HG02798 (cell line): Measurements from ENCODE around the gene HLA-DPA1.
"Not testable (repeated sequence)": the region's sequence is repeated elsewhere in the genome, so short reads cannot be mapped to it uniquely, and the experiment has no call there.

Experiments used
- ATAC-seq: cut with Tn5 transposase; IDR thresholded peaks from one replicate; pipeline ENCODE4 v1.9.1; 2021; ENCODE audit warnings: mild to moderate bottlenecking; ENCODE audit not compliant: unreplicated experiment, poor library complexity

The HLA-DPA1 gene

GRCh38 chr6:33066917-33067521 lies 6.4 kb downstream of the HLA-DPA1 start:
- no peak for ATAC-seq

- no peak for ATAC-seq
Observed at GRCh38 chr6:33065312-33065711, 8.1 kb downstream of the HLA-DPA1 start.

- ATAC-seq: no peak
Observed at GRCh38 chr6:33064723-33065122, 8.7 kb downstream of the HLA-DPA1 start.

DNA sequence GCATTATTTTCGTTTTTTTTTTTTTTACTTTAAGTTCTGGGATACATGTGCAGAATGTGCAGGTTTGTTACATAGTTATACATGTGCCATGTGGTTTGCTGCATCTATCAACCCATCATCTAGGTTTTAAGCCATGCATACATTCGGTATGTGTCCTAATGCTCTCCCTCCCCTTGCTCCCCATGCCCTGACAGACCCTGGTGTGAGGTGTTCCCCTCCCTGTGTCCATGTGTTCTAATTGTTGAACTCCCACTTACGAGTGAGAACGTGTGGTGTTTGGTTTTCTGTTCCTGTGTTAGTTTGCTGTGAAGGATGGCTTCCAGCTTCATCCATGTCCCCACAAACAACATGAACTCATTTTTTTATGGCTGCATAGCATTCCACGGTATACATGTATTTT lies 10.0 kb downstream of the HLA-DPA1 start:
- ATAC-seq: not testable (repeated sequence)

GRCh38 chr6:33061987-33062386 lies 11.5 kb downstream of the HLA-DPA1 start:
- no peak for ATAC-seq

- no peak for ATAC-seq
Observed at GRCh38 chr6:33057222-33058150, 16.0 kb downstream of the HLA-DPA1 start.

DNA sequence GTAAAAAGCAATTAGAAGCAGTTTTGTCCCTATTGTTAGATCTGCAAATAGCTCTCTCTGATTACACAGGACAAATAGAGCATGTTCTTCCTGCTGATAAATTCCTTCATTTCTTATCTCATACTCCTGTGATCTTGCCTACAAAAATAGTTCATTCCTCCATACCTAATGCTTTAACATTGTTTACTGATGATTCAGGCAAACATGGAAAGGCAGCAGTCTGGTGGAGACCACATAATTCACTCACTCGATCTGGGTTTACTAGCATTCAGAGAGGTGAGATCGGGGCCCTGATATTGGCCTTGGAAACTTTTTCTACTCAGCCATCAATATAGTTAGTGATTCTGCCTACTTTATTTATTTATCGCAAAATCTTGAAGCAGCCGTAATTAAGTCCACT lies 20.2 kb downstream of the HLA-DPA1 start:
- ATAC-seq: no peak

GRCh38 chr6:33052627-33053026 lies 20.8 kb downstream of the HLA-DPA1 start:
- ATAC-seq: no peak

GRCh38 chr6:33050014-33050810 lies 23.2 kb downstream of the HLA-DPA1 start:
- no peak for ATAC-seq

DNA sequence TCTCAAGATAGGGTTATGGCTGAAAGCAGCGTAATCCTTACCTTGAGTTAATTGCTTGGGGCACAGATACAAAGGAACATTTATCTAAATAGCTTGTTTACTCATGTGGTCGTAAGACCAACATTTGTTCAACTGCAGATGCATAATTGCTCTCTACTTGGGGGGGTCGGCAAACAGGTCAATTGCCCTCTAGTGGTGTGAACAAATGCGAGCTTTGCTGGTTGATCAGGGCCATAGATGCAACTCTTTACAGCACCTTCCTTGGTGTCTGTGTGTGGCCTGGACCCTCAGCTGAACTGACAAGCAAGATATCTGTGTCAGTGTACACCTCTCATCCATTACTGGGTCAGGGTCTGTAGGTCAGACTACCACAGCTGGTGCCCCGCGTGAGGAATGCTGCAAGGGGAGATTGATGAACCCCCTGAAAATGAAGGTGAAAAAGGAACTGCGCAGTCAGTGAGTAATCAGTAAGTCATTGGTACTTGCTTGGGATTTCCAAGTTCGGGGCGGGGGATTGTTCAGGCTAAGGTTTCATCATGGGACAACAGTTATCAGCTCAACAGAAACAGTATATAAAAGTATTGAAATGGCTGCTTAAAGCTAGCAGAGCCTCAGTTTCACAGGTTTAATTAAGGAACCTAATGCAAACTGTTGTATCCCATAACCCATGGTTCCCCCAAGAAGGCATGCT lies 24.0 kb downstream of the HLA-DPA1 start:
- ATAC-seq: no peak

GRCh38 chr6:33040157-33040556 lies 33.3 kb downstream of the HLA-DPA1 start:
- ATAC-seq: no peak

GRCh38 chr6:33036535-33036934 lies 36.9 kb downstream of the HLA-DPA1 start:
- ATAC-seq: no peak

GRCh38 chr6:33034554-33034953 lies 38.9 kb downstream of the HLA-DPA1 start:
- ATAC-seq: no peak

GRCh38 chr6:33030245-33030644 lies 43.2 kb downstream of the HLA-DPA1 start:
- no peak for ATAC-seq

- peak; percentile 79 for ATAC-seq
Observed at GRCh38 chr6:33029328-33030184, 43.9 kb downstream of the HLA-DPA1 start.

- peak; percentile 6 for ATAC-seq
Observed at GRCh38 chr6:33028220-33028849, 45.1 kb downstream of the HLA-DPA1 start.

- ATAC-seq: no peak
Observed at GRCh38 chr6:33024521-33024920, 48.9 kb downstream of the HLA-DPA1 start.

DNA sequence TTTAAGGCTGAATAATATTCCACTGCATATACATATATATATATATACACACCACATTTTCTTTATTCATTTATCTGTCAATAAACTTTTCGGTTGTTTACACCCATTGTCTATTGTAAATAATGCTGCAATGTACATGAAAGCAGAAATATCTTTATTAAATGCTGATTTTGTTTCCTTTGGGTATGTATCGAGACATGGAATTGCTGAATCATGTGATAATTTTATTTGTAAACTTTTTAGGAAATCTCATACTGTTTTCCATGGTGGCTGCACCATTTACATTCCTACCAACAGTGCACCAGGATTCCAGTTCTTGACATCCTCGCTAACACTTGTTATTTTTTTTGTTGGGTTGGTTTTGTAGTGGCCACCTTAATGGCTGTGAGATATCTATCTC lies 49.9 kb downstream of the HLA-DPA1 start:
- no peak for ATAC-seq

GRCh38 chr6:33021917-33022316 lies 51.5 kb downstream of the HLA-DPA1 start:
- no peak for ATAC-seq
